NCI-H2227 (cell line): Measurements from ENCODE around the gene AHCTF1.

ENCODE experiments used
- DNase-seq: peaks from one replicate; lab custom pipeline; 2025; ENCODE audit not compliant: unreplicated experiment; lab: John Stamatoyannopoulos, UW

Gene AHCTF1

GRCh38 chr1:246931549-246932365 lies at the start of gene AHCTF1:
Gene AHCTF1, minus strand, starts transcription at chr1:246931948. Its CDS starts 13,578 bp downstream, at chr1:246918370.
- peak; percentile 99 for DNase-seq

- DNase-seq: no peak
Measured at GRCh38 chr1:246978785-246979184, 47.0 kb upstream of the AHCTF1 start.

DNA sequence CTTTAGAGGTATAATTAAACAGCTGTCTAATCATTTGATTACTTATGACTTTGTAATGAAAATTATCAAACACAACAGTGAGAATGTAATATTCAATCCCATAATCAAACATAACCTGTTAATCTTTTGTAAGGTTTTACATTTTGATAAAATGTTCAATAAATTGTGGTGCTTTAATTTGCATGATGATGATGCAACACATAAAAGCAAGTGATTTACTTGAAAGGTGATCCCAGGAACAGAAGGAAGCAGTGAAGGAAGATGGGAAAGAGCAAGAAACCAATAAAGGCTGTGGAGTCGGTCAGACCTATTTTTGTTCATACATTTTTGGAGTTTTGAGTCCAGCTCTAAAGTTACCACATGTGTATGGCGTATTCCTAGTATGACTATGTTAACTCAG lies 46.5 kb upstream of the AHCTF1 start:
- no peak for DNase-seq

GRCh38 chr1:246971969-246972368 lies 40.2 kb upstream of the AHCTF1 start:
- DNase-seq: no peak

GRCh38 chr1:246971090-246971721 lies 39.5 kb upstream of the AHCTF1 start:
- peak; percentile 49 for DNase-seq

DNA sequence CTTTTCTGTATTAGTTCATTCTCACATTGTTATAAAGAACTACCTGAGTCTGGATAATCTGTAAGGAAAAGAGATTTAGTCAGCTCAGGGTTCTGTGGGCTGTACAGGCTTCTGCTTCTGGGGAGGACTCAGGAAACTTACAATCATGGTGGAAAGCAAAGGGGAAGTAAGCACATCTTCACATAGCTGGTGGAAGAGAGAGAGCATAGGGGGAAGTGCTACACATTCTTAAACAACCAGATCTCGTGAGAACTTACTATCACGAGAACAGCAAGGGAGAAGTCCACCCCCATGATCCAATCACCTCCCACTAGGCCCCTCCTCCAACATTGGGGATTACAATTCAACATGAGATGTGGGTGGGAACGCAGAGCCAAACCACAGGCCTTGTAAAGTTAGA lies 37.9 kb upstream of the AHCTF1 start:
- DNase-seq: no peak

DNA sequence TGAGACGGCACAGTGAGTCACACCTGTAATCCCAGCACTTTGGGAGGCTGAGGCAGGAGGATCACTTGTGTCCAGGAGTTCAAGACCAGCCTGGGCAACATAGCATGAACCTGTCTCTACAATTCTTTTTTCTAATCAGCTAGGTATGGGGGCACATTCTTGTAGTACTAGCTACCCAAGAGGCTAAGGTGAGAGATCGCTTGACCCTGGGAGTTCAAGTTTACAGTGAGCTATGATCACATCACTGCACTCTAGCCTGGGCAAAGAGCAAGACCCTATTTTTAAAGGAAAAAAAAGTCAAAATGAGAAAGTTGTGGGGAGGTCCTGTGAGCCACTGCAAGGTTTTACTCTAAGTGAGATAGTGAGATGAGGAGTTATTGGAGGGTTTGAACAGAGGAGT lies 34.8 kb upstream of the AHCTF1 start:
- DNase-seq: no peak

DNA sequence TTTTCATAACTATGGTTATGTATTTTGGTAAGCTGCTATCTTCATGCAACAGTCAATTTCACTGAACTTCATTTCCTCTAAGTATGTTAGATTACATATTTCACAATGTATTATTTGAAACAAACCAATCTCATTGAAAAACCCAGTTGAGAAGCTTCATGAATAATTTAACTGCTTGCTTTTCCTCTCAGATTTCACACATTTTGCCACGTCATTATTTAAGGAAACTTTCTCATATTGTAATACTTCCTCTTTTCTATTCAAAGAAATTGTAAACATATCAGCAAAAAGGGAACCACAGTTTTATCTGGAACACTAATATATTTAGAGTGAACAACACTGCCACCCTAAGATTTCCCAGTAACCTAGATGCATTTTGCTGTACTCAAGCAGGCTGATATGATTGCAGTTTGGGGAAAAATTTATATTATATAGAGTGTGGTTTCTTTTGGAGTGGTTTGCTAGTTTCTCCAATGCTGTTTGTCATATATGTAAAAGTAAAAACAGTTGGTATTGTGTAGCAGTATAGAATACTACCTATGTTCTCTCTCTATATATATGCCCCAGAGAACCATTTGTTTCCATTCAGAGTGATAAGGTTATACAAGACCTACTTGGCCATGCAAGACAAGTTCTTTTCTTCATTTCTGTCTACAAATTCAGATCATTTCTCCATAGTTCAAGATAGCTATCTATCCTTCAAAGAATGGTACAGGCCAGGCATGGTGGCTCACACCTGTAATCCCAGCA lies 28.4 kb upstream of the AHCTF1 start:
- no peak for DNase-seq

GRCh38 chr1:246954126-246954525 lies 22.4 kb upstream of the AHCTF1 start:
- no peak for DNase-seq

GRCh38 chr1:246951413-246951812 lies 19.7 kb upstream of the AHCTF1 start:
- no peak for DNase-seq

GRCh38 chr1:246949956-246950355 lies 18.2 kb upstream of the AHCTF1 start:
- DNase-seq: no peak

DNA sequence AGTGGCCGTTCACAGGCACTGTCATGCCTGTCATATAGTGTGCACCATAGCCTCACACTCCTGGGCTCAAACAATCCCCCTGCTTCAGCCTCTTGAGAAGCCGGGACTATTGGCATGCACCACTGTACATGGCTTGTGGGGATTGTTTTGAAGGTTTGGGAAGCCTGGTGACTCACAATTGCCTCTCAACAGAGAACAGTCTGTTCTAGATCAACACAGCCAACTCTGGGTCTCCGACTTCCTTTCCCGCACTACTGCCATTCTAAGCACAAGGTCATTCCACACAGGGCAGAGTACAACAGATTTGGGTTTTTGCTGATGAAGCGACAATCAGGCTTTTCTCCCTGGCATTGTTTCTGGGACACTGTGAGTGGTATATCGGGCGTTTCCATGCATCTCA lies 15.5 kb upstream of the AHCTF1 start:
- DNase-seq: no peak

GRCh38 chr1:246946366-246946765 lies 14.6 kb upstream of the AHCTF1 start:
- no peak for DNase-seq

DNA sequence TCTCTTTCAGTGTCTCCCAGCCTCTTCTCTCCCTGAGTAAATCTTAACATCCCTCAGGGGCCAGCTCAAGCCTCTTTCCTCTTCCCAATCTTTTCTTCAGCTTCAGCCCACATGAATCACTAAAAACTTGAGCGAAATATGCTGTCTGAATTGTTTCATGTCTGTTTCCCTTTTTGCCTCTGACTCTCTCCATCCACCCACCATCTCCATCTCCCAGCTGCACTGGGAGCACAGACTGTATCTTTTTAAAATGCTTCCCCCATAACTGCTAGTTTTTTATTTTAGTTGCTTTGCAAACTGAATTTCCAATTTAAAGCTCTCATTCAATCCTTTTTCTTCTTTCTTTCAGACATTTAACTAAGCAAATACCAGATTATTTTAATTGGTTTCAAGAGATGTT lies 3.0 kb upstream of the AHCTF1 start:
- no peak for DNase-seq

DNA sequence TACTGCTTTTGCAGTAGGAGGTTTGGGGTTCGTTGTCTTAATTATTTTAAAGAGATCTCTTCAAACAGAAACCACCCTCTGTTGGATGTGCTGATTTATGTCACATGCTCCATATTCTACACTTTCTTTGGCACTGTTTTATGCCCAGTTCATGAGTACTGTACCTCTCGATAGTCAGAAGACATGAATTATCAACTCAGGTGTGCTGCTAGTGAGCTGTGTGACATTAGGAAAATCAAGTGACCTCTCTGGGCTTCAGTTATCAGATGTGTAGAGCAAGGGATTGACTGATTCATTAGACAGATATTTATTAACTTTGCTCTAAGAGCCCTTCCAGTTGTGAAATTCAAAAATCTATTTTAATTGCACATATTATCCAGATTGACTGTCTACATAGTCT lies 2.1 kb upstream of the AHCTF1 start:
- DNase-seq: no peak

DNA sequence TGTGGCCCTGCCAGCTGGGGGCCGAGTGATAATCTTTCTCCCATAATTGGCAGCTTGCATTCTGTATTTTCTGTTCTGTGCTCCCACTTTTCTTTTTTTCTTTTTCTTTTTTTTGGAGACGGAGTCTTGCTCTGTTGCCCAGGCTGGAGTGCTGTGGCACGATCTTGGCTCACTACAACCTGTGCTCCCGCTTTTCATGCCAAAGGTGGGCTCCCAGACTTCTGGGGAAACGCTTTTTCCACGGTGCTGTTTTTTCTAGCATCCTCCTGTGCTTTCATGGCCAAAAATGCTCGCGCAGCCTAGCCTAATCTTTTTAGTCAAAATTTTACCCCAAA lies 585 bp upstream of the AHCTF1 start:
- DNase-seq: no peak

DNA sequence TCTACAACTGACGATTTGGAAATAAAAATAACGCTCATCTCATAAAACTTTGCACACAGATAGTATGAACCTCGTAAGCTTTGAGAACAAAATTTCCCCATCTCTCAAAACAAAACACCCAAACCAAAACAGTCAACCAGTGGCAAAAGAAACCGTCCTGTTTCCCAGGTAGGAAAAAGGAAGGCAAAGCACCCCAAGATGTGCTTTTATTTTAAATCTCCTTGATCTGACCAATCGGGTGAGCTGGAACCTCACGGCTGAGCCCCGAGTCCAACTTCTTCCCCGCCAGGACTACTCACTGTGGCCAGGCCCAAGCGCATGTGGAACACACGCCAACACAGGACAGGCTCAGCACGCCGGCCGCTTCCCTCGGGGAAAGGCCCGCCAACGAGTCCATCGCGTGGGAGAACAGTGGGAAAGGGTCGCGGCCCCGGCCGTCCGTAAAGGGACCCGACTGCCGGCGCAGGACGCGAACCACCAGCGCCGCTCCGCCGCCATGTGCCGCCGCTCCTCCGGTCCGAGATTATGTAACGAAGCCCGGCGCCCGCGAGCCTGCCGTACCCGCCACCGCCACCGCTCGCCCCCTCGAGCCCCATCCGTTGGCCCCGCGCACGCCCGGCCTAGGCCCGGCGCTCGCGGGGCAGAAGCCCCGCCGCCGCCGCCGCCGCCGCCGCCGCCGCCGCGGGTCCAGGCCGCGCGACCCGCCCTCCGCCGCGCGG lies 759 bp downstream of the AHCTF1 start:
- DNase-seq: peak; percentile 61

- DNase-seq: no peak
Measured at GRCh38 chr1:246925997-246926626, 5.6 kb downstream of the AHCTF1 start.

DNA sequence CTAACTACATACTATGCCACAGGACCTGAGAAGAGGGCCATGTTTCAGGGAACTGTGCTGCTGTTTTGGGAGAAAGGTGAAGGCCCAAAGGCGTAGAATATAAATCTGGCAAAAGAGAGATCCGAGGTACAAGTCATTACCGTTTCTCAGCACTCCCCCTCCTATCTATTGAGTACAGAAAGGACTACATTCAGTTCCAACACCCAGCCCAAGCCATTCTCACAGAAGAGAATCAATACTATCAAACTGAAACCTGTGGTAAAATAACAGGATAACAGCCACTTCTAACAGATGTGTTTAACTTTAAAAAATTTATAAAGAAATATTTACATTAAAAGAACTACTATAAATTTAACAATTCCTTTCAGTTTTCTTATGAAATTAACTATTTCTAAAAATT lies 7.8 kb downstream of the AHCTF1 start:
- no peak for DNase-seq

DNA sequence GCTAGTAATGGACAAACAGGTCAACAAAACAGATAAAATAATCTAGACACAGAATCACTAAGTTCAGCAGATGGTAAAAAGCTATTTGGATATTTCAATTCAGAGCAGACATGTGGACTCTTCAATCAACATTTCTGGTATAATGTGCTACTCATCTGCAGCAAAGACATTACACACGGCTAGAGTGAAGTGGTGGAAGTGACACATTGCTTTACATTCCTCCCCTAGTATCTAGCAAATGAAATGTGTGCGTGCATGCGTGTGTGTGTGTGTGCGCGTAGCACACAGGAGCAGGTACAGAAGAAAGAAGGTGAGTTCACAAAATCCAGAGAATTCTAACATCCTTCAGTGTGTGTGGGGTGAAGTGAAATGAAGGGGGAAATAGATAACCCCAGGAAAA lies 8.3 kb downstream of the AHCTF1 start:
- DNase-seq: no peak

GRCh38 chr1:246921481-246921880 lies 10.3 kb downstream of the AHCTF1 start:
- no peak for DNase-seq
